Right lobe of liver (tissue), 4 donors: ENCODE measurements around the gene BMERB1.

ENCODE experiments used
- CTCF ChIP-seq, 4 donors: fragments of 200-600 bp in 3 of 4; fragments of 450-650 bp in 1 of 4; IDR thresholded peaks; one replicate each; pipeline versions ENCODE4 v1.5.1 to v1.8.0; 2016 to 2022; ENCODE audit warnings: antibody characterized with exemption in 4 of 4, mild to moderate bottlenecking in 2 of 4
- POLR2A ChIP-seq: fragments of 450-650 bp; IDR thresholded peaks from one replicate; pipeline ENCODE4 v1.6.1; 2017; ENCODE audit warnings: antibody characterized with exemption, mild to moderate bottlenecking
- donor health status: DM: no; HTN: no; CAD: no.
- donor health status: DM: no; HTN: no; CAD: no.
- donor health status: DM: no; HTN: yes; CAD: no.

DNA sequence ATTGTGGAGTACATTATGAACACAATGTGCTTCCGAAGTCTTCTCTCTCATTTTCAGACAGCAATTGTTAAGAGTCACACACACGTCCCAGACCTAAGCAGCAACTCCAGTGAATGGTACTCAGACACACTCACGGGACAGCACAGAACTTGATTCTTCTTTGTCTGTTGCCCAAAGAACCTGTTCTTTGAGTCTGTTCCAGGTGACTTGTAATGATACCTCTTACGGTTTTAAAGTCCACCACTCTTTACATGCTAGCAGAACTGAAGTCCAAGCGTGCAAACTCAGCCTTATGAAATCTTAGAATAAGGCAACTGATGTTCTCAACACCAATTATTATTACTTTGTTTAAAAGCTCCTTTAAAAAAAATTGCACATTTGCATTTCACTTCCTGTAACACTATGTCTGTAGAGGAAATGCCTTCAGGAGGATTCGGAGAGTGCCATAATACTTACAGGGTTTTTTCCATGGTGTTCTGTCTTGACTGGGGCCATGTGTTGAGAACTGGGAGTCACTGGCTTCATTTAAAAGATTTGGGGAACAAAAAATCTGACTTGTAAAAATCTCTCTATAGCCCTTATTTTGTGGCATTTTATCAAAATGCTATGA is 160.4 kb downstream of the BMERB1 start:
- TF ChIP-seq CTCF (IDR thresholded peaks at IDR 0.05): no peak
- no peak for TF ChIP-seq POLR2A
